ENCODE results near the gene NLK.

NLK gene

GRCh38 chr17:28142305-28142704 is 99.8 kb downstream of the NLK start:
- no peak for TF ChIP-seq EZH2phosphoT487 (conservative IDR thresholded peaks at IDR 0.05; ENCODE audit: low read length)
- TF ChIP-seq, protein P1, sequence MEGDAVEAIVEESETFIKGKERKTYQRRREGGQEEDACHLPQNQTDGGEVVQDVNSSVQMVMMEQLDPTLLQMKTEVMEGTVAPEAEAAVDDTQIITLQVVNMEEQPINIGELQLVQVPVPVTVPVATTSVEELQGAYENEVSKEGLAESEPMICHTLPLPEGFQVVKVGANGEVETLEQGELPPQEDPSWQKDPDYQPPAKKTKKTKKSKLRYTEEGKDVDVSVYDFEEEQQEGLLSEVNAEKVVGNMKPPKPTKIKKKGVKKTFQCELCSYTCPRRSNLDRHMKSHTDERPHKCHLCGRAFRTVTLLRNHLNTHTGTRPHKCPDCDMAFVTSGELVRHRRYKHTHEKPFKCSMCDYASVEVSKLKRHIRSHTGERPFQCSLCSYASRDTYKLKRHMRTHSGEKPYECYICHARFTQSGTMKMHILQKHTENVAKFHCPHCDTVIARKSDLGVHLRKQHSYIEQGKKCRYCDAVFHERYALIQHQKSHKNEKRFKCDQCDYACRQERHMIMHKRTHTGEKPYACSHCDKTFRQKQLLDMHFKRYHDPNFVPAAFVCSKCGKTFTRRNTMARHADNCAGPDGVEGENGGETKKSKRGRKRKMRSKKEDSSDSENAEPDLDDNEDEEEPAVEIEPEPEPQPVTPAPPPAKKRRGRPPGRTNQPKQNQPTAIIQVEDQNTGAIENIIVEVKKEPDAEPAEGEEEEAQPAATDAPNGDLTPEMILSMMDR (IDR thresholded peaks at IDR 0.05; ENCODE audit: insufficient read depth, low read length, poor library complexity, severe bottlenecking): no peak
- Histone ChIP-seq H3K4me2 (ENCODE audit: low read depth, low read length, poor library complexity, severe bottlenecking) (no peak overlapping the region), H3K27ac (ENCODE audit: low read depth, low read length) (no peak overlapping the region), H3K36me3 (ENCODE audit: low read length) (no peaks in the 10 kb centered on the region), H3K4me3 (ENCODE audit: insufficient read depth, low read length, poor library complexity, severe bottlenecking) (no peak overlapping the region), H3K9me3 (ENCODE audit: insufficient read depth, low read length) (no peaks in the 10 kb centered on the region), H2AFZ (ENCODE audit: low read depth, low read length, severe bottlenecking) (no peak overlapping the region), H3K9me2 (replicated peaks; ENCODE audit: insufficient read depth, low read length) (no peaks in the 10 kb centered on the region), H4K20me1 (ENCODE audit: low read depth, low read length) (no peaks in the 10 kb centered on the region), H3K79me2 (ENCODE audit: insufficient read depth, low read length) (no peaks in the 10 kb centered on the region), H3F3A (ENCODE audit: insufficient read depth) (no peaks in the 10 kb centered on the region), H3K9ac (ENCODE audit: low read length) (no peak overlapping the region), H3K27me3 (ENCODE audit: low read length) (no peaks in the 10 kb centered on the region)

- no peak overlapping the region for H3K4me3 ChIP-seq (ENCODE audit: insufficient read depth, low read length, poor library complexity, severe bottlenecking)
- H3K36me3 ChIP-seq (ENCODE audit: low read length): no peaks in the 10 kb centered on the region
- no peaks in the 10 kb centered on the region for H3F3A ChIP-seq (ENCODE audit: insufficient read depth)
- H3K27me3 ChIP-seq (ENCODE audit: low read length): no peaks in the 10 kb centered on the region
- H3K9me2 ChIP-seq (replicated peaks; ENCODE audit: insufficient read depth, low read length): no peaks in the 10 kb centered on the region
- no peak overlapping the region for H3K27ac ChIP-seq (ENCODE audit: low read depth, low read length)
- no peaks in the 10 kb centered on the region for H3K9me3 ChIP-seq (ENCODE audit: insufficient read depth, low read length)
- H3K9ac ChIP-seq (ENCODE audit: low read length): no peak overlapping the region
- no peak overlapping the region for H2AFZ ChIP-seq (ENCODE audit: low read depth, low read length, severe bottlenecking)
- H3K4me2 ChIP-seq (ENCODE audit: low read depth, low read length, poor library complexity, severe bottlenecking): no peak overlapping the region
- no peaks in the 10 kb centered on the region for H3K79me2 ChIP-seq (ENCODE audit: insufficient read depth, low read length)
- no peaks in the 10 kb centered on the region for H4K20me1 ChIP-seq (ENCODE audit: low read depth, low read length)
- TF ChIP-seq, protein P1 (IDR thresholded peaks at IDR 0.05; ENCODE audit: insufficient read depth, low read length, poor library complexity, severe bottlenecking): no peak
- no peak for TF ChIP-seq EZH2phosphoT487 (conservative IDR thresholded peaks at IDR 0.05; ENCODE audit: low read length)
These were observed 101.5 kb downstream of the NLK start for GRCh38 chr17:28144019-28144418.

GRCh38 chr17:28145348-28145747 is 102.9 kb downstream of the NLK start:
- no peak overlapping the region for H2AFZ ChIP-seq (ENCODE audit: low read depth, low read length, severe bottlenecking)
- H3K27ac ChIP-seq (ENCODE audit: low read depth, low read length): no peak overlapping the region
- no peaks in the 10 kb centered on the region for H3K27me3 ChIP-seq (ENCODE audit: low read length)
- no peak for TF ChIP-seq EZH2phosphoT487 (conservative IDR thresholded peaks at IDR 0.05; ENCODE audit: low read length)
- TF ChIP-seq, protein P1 (IDR thresholded peaks at IDR 0.05; ENCODE audit: insufficient read depth, low read length, poor library complexity, severe bottlenecking): no peak
- H3K4me2 ChIP-seq (ENCODE audit: low read depth, low read length, poor library complexity, severe bottlenecking): no peak overlapping the region
- H3K4me3 ChIP-seq (ENCODE audit: insufficient read depth, low read length, poor library complexity, severe bottlenecking): no peak overlapping the region
- H3K9me3 ChIP-seq (ENCODE audit: insufficient read depth, low read length): no peaks in the 10 kb centered on the region
- no peaks in the 10 kb centered on the region for H3K36me3 ChIP-seq (ENCODE audit: low read length)
- H3F3A ChIP-seq (ENCODE audit: insufficient read depth): no peaks in the 10 kb centered on the region
- no peak overlapping the region for H3K9ac ChIP-seq (ENCODE audit: low read length)
- H3K9me2 ChIP-seq (replicated peaks; ENCODE audit: insufficient read depth, low read length): no peaks in the 10 kb centered on the region
- H3K79me2 ChIP-seq (ENCODE audit: insufficient read depth, low read length): no peaks in the 10 kb centered on the region
- H4K20me1 ChIP-seq (ENCODE audit: low read depth, low read length): no peaks in the 10 kb centered on the region

Data from SU-DHL-6 (cell line).